ENCODE data around the gene RBM10. TPM values are rescaled to one million over a fixed set of nuclear protein-coding genes. Genes with fewer than 3 reads are reported as not detected.
A peak's percentile ranks its signal among the peaks of the same experiment; 100 is the strongest.
"Not testable (repeated sequence)": the region's sequence is repeated elsewhere in the genome, so short reads cannot be mapped to it uniquely, and the experiment has no call there.

RBM10 gene
- total RNA-seq, 2 experiments from 2014 or later = 66.4 to 66.7 TPM

GRCh38 chrX:47112316-47112954 lies 32.6 kb upstream of the RBM10 start:
- no peaks in the 10 kb centered on the region for H3K36me3 Mint-ChIP-seq (ENCODE audit: low read depth)
- DNase-seq (peak; percentile 9), ATAC-seq (no peak)
- H3K27ac Mint-ChIP-seq = no peak overlapping the region
- H3K4me3 Mint-ChIP-seq = no peak overlapping the region
- ChIA-PET POLR2A (no interaction called here), CTCF (no interaction called here)
- H3K4me1 Mint-ChIP-seq (ENCODE audit: low read depth) = no peaks in the 10 kb centered on the region
- no peaks in the 10 kb centered on the region for H3K9me3 Mint-ChIP-seq
- no peaks in the 10 kb centered on the region for H3K27me3 Mint-ChIP-seq
- no peak for TF ChIP-seq CTCF (IDR thresholded peaks at IDR 0.05)
- intact Hi-C loops (cut with micrococcal nuclease) = no loop called here

- H3K4me3 Mint-ChIP-seq; DNase-seq; POLR2A ChIA-PET; H3K4me1 Mint-ChIP-seq (ENCODE audit: low read depth); H3K27ac Mint-ChIP-seq; intact Hi-C loops (cut with micrococcal nuclease); H3K9me3 Mint-ChIP-seq; ATAC-seq; H3K36me3 Mint-ChIP-seq (ENCODE audit: low read depth); H3K27me3 Mint-ChIP-seq: not testable (repeated sequence)
- CTCF ChIA-PET = interaction anchor here (0.8 kb wide), 1 partner anchor 28 kb away, joined by 3 read pairs; the partner anchor contains the start of genes NDUFB11 and RBM10
Measured at GRCh38 chrX:47116551-47117110, 28.4 kb upstream of the RBM10 start.

- POLR2A ChIA-PET; H3K27me3 Mint-ChIP-seq; intact Hi-C loops (cut with micrococcal nuclease); H3K9me3 Mint-ChIP-seq; H3K36me3 Mint-ChIP-seq (ENCODE audit: low read depth); H3K4me3 Mint-ChIP-seq; H3K4me1 Mint-ChIP-seq (ENCODE audit: low read depth); CTCF ChIA-PET; DNase-seq; H3K27ac Mint-ChIP-seq; ATAC-seq: not testable (repeated sequence)
Measured at GRCh38 chrX:47124466-47124865, 20.6 kb upstream of the RBM10 start.

GRCh38 chrX:47129157-47129898 lies 15.7 kb upstream of the RBM10 start:
- peaks cover 8% of the 10 kb centered on the region for H3K4me1 Mint-ChIP-seq (ENCODE audit: low read depth)
- H3K4me3 Mint-ChIP-seq = peak overlapping the region; percentile 96
- ATAC-seq = peak; percentile 99
- ChIA-PET CTCF (interaction anchor here (2.7 kb wide), 1 partner anchor 15 kb away, joined by 11 read pairs; the partner anchor contains the start of genes NDUFB11 and RBM10), POLR2A (interaction anchor here (0.5 to 2.3 kb wide), 9 partner anchors 14 to 541 kb away, joined by 3 to 12 read pairs (median 4); partner anchors contain the start of genes NDUFB11 and RBM10)
- no peaks in the 10 kb centered on the region for H3K9me3 Mint-ChIP-seq
- H3K36me3 Mint-ChIP-seq (ENCODE audit: low read depth) = no peaks in the 10 kb centered on the region
- intact Hi-C loops (cut with micrococcal nuclease) = no loop called here
- peak; percentile 93 for DNase-seq
- TF ChIP-seq CTCF (IDR thresholded peaks at IDR 0.05) = no peak
- H3K27me3 Mint-ChIP-seq = no peaks in the 10 kb centered on the region
- peak overlapping the region; percentile 99 for H3K27ac Mint-ChIP-seq

GRCh38 chrX:47129899-47130358 lies 15.1 kb upstream of the RBM10 start:
- no peak for TF ChIP-seq CTCF (IDR thresholded peaks at IDR 0.05)
- CTCF ChIA-PET = interaction anchor here (2.7 kb wide), 1 partner anchor 15 kb away, joined by 11 read pairs; the partner anchor contains the start of genes NDUFB11 and RBM10
- POLR2A ChIA-PET = interaction anchor here (0.7 to 2.3 kb wide), 3 partner anchors 15 to 61 kb away, joined by 4 to 12 read pairs (median 7); partner anchors contain the start of genes NDUFB11 and RBM10
- Mint-ChIP-seq H3K4me1 (ENCODE audit: low read depth) (peaks cover 8% of the 10 kb centered on the region), H3K36me3 (ENCODE audit: low read depth) (no peaks in the 10 kb centered on the region), H3K4me3 (peak overlapping the region; percentile 96), H3K9me3 (no peaks in the 10 kb centered on the region), H3K27me3 (no peaks in the 10 kb centered on the region), H3K27ac (peak overlapping the region; percentile 76)
- intact Hi-C loops (cut with micrococcal nuclease) = no loop called here
- DNase-seq (no peak), ATAC-seq (no peak)

All from activated CD8-positive, alpha-beta T cell treated with anti-CD3 and anti-CD28 coated beads for 36 hours (primary cell).